Measurements from ENCODE around the gene TMEM131L.

GRCh38 chr4:153495480-153496193 is 29.5 kb downstream of the TMEM131L start:
- no peak for TF ChIP-seq EP300 (IDR thresholded peaks at IDR 0.05)
- TF ChIP-seq CTCF (IDR thresholded peaks at IDR 0.05) = no peak
